GM12864 (cell line): ENCODE results near the gene SMC3.
A peak's percentile ranks its signal among the peaks of the same experiment; 100 is the strongest.

ENCODE experiments used
- DNase-seq: peaks from one replicate; pipeline ENCODE4 v3.0.0-alpha.2; 2011; ENCODE audit warnings: low read depth
- H3K4me3 ChIP-seq: 2 replicates; pipeline ENCODE4 v1.5.1; 2011; ENCODE audit warnings: mild to moderate bottlenecking, low read depth, low read length, control low read depth
- CTCF ChIP-seq: IDR thresholded peaks from 2 replicates; pipeline ENCODE4 v1.5.1; 2011; ENCODE audit warnings: low read depth, mild to moderate bottlenecking, moderate library complexity, low read length, control low read depth, inconsistent platforms; ENCODE audit errors: missing control alignments

Gene SMC3

GRCh38 chr10:110546077-110546476, 21.4 kb upstream of the SMC3 start:
- H3K4me3 ChIP-seq, result no peak overlapping the region
- DNase-seq, result no peak
- TF ChIP-seq CTCF, result no peak

GRCh38 chr10:110546499-110547110, 20.9 kb upstream of the SMC3 start:
- no peak for DNase-seq
- TF ChIP-seq CTCF, result no peak
- no peak overlapping the region for H3K4me3 ChIP-seq

- H3K4me3 ChIP-seq, result no peak overlapping the region
- no peak for DNase-seq
- peak; percentile 73 for TF ChIP-seq CTCF
Observed at GRCh38 chr10:110547139-110547761, 20.2 kb upstream of the SMC3 start.

- DNase-seq, result no peak
- TF ChIP-seq CTCF, result no peak
- no peak overlapping the region for H3K4me3 ChIP-seq
Observed at GRCh38 chr10:110548002-110548401, 19.5 kb upstream of the SMC3 start.

- TF ChIP-seq CTCF, result no peak
- no peak for DNase-seq
Observed at GRCh38 chr10:110549211-110549610, 18.3 kb upstream of the SMC3 start.

GRCh38 chr10:110553905-110554304, 13.6 kb upstream of the SMC3 start:
- no peak overlapping the region for H3K4me3 ChIP-seq
- TF ChIP-seq CTCF, result no peak
- DNase-seq, result no peak

More at GRCh38 chr10:110549211-110549610, 18.3 kb upstream of the SMC3 start:
- no peak overlapping the region for H3K4me3 ChIP-seq

GRCh38 chr10:110556296-110556695, 11.2 kb upstream of the SMC3 start:
- no peak for DNase-seq
- TF ChIP-seq CTCF, result no peak

More at GRCh38 chr10:110556296-110556695, 11.2 kb upstream of the SMC3 start:
- H3K4me3 ChIP-seq, result no peak overlapping the region
